ENCODE measurements around the gene SORD. TPM values are rescaled to one million over a fixed set of nuclear protein-coding genes. Genes with fewer than 3 reads are reported as not detected.

SORD gene
- total RNA-seq, 2 donors from 2014 or later, result 9.3 to 18.1 TPM

- Histone ChIP-seq H3K27me3 (no peaks in the 10 kb centered on the region), H3K27ac (no peak overlapping the region), H3K4me1 (no peaks in the 10 kb centered on the region), H3K9me3 (no peaks in the 10 kb centered on the region), H3K36me3 (replicated peaks in 1 of 2; ENCODE audit: insufficient read depth in 1 of 2, low read depth in 2 of 2) (no peaks in the 10 kb centered on the region), H3K4me3 (no peak overlapping the region)
- no peak for TF ChIP-seq POLR2A (IDR thresholded peaks at IDR 0.05)
- TF ChIP-seq CTCF (IDR thresholded peaks at IDR 0.05), result no peak
- DNase-seq (no peak), ATAC-seq (no peak)
- intact Hi-C loops (cut with DNase I), result no loop called here
Observed at GRCh38 chr15:45123397-45123796, 100.4 kb downstream of the SORD start.

GRCh38 chr15:45126535-45127158 is 103.7 kb downstream of the SORD start:
- Histone ChIP-seq H3K36me3 (replicated peaks in 1 of 2; ENCODE audit: insufficient read depth in 1 of 2, low read depth in 2 of 2) (no peaks in the 10 kb centered on the region), H3K4me1 (peaks cover 3% of the 10 kb centered on the region), H3K27ac (no peak overlapping the region), H3K9me3 (no peaks in the 10 kb centered on the region), H3K4me3 (no peak overlapping the region), H3K27me3 (no peaks in the 10 kb centered on the region)
- intact Hi-C loops (cut with DNase I), result no loop called here
- peak; percentile 12 to 64 (median 49) for TF ChIP-seq CTCF (IDR thresholded peaks at IDR 0.05)
- TF ChIP-seq POLR2A (IDR thresholded peaks at IDR 0.05), result no peak
- DNase-seq (peak in 3 of 4 donors; percentile 31 to 54 (median 39)), ATAC-seq (peak; percentile 39)
- 44 to 47% methylated on average over 2 of the region's 2 CpGs for WGBS, 2 donors

Small RNA genes within 50 kb of the gene (small RNA-seq; reads per million reads assigned to genes)
- gene RF00019 (not detected), gene RNU1-78P (not detected), gene RNU6-966P (not detected)

Other genes with a start within 250 kb of the SORD start
- not detected for gene TERB2, start 66.5 kb upstream of the SORD start, total RNA-seq
- under 1 TPM; under 0.01 to 0.26 TPM for gene DUOX2, start 91.0 kb downstream of the SORD start, total RNA-seq
- not detected for gene DUOXA2, start 91.1 kb downstream of the SORD start, total RNA-seq
- not detected for gene DUOXA1, start 106.7 kb downstream of the SORD start, total RNA-seq
- gene DUOX1, start 106.8 kb downstream of the SORD start, total RNA-seq, result under 1 TPM; 0.26 to 0.66 TPM
- 1 to 10 TPM; 2.0 to 2.9 TPM for gene SHF, start 164.8 kb downstream of the SORD start, total RNA-seq
- gene SLC28A2, start 229.0 kb downstream of the SORD start, total RNA-seq, result 1 to 10 TPM in 1 of 2 donors, not detected in 1; 2.3 TPM

All from body of pancreas (tissue), 4 donors.